ENCODE data around the gene IER3IP1. TPM values are rescaled to one million over a fixed set of nuclear protein-coding genes. Genes with fewer than 3 reads are reported as not detected.

Gene IER3IP1, protein sequence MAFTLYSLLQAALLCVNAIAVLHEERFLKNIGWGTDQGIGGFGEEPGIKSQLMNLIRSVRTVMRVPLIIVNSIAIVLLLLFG
- 21.4 and 28.2 TPM in 2 replicates for total RNA-seq

GRCh38 chr18:47175898-47176575, at the start of gene IER3IP1:
IER3IP1 (minus strand) TSS chr18:47176364; CDS start chr18:47176277, 87 bp downstream.

DNA sequence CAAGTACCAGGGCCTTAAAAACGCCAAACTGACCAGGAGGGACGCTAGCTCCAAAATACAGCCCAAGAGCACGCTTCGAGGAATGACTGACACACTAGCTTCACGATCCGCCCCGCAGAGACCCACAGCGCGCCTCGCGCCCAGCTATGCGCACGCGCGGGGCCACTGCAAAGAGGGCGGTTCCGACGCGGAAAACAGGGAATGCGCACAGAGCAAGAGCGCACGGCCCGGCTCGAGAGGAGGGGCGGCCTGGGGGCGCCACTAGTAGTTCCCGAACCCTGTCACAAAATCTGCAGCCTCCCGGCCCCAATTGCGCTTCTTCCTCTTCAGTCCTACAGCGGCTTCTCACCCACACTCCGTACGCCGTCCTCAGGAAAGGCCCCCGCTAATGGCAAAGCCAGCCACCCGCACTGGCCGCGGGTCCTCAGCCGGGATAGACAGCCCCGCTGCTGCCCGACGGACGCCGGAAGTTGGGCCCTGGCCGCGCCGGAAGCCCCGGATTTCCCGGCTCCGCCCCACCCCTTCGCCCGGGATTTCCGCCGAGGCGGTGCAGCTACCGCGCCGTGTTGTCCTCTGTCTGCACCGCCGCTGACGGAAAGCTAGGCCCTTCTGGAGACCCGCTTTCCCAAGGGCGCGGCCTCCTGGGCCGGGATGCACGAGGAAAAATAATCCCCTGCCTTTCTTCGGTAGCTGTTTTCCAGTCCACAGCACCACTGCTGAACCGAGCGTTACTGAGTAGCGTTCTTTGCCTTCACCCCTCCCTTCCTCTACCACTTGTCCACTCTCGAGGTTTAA, 25.9 kb downstream of the IER3IP1 start, which contains the start of gene HDHD2:
Gene HDHD2 (minus strand): TSS at position 472 of the 795 bp plus-strand sequence. CDS start 14,061 bp downstream, outside the sequence.

Other genes with a start within 250 kb of the IER3IP1 start
- gene ELOA2, start 140.7 kb downstream of the IER3IP1 start, total RNA-seq: not detected in 2 replicates
- gene HDHD2, start 25.9 kb downstream of the IER3IP1 start, total RNA-seq: 14.7 and 22.8 TPM in 2 replicates
- gene SKOR2, start 75.3 kb upstream of the IER3IP1 start, total RNA-seq: not detected in 2 replicates